SK-N-SH treated with all-trans-retinoic acid at 6 μM for 48 hours (cell line): Measurements from ENCODE around the gene SVOP.
"Not testable (repeated sequence)": the region's sequence is repeated elsewhere in the genome, so short reads cannot be mapped to it uniquely, and the experiment has no call there.

Source experiments
- ATAC-seq: fragments of 200-7000 bp; cut with Tn5 transposase; 3 replicates; pipeline ENCODE4 v1.9.1; 2020; ENCODE audit warnings: mild to moderate bottlenecking, moderate library complexity
- BACH2 ChIP-seq: fragments of 250-450 bp; sonication (Bioruptor Pico); IDR thresholded peaks from 2 replicates; pipeline ENCODE4 v1.9.0; 2021; ENCODE audit warnings: mild to moderate bottlenecking, borderline replicate concordance
- ESRRG ChIP-seq: fragments of 250-450 bp; sonication (Bioruptor Pico); IDR thresholded peaks from 2 replicates; pipeline ENCODE4 v1.6.1; 2021; ENCODE audit warnings: mild to moderate bottlenecking
- GLIS3 ChIP-seq: fragments of 250-450 bp; sonication (Bioruptor Pico); IDR thresholded peaks from 2 replicates; pipeline ENCODE4 v1.5.0; 2020; ENCODE audit warnings: mild to moderate bottlenecking, moderate library complexity
- ISL1 ChIP-seq: fragments of 250-450 bp; sonication (Bioruptor Pico); IDR thresholded peaks from 2 replicates; pipeline ENCODE4 v2.1.2; 2022; ENCODE audit warnings: mild to moderate bottlenecking, moderate library complexity
- OSR1 ChIP-seq: fragments of 250-450 bp; sonication (Bioruptor Pico); IDR thresholded peaks from 2 replicates; pipeline ENCODE4 v1.8.0; 2022; ENCODE audit warnings: moderate library complexity, mild to moderate bottlenecking, inconsistent platforms
- POU6F1 ChIP-seq: fragments of 250-450 bp; sonication (Bioruptor Pico); IDR thresholded peaks from 2 replicates; pipeline ENCODE4 v1.8.0; 2021; ENCODE audit warnings: low read depth, mild to moderate bottlenecking, moderate library complexity, borderline replicate concordance
- PPARA ChIP-seq: fragments of 250-450 bp; sonication (Bioruptor Pico); IDR thresholded peaks from 2 replicates; pipeline ENCODE4 v1.5.0; 2020; ENCODE audit warnings: mild to moderate bottlenecking, borderline replicate concordance
- RARB ChIP-seq: fragments of 250-450 bp; sonication (Bioruptor Pico); IDR thresholded peaks from 2 replicates; pipeline ENCODE4 v1.8.0; 2021; ENCODE audit warnings: mild to moderate bottlenecking, moderate library complexity
- SNAI2 ChIP-seq: fragments of 250-450 bp; sonication (Bioruptor Pico); IDR thresholded peaks from 2 replicates; pipeline ENCODE4 v1.5.0; 2020; ENCODE audit warnings: mild to moderate bottlenecking, moderate library complexity
- TCF4 ChIP-seq: fragments of 250-450 bp; sonication (Bioruptor Pico); IDR thresholded peaks from 2 replicates; pipeline ENCODE4 v1.8.0; 2021; ENCODE audit warnings: mild to moderate bottlenecking, moderate library complexity, borderline replicate concordance
- TOX ChIP-seq: fragments of 250-450 bp; sonication (Bioruptor Pico); IDR thresholded peaks from 2 replicates; pipeline ENCODE4 v1.8.0; 2021; ENCODE audit warnings: mild to moderate bottlenecking, moderate library complexity, borderline replicate concordance
- TSHZ2 ChIP-seq: fragments of 250-450 bp; sonication (Bioruptor Pico); IDR thresholded peaks from 2 replicates; pipeline ENCODE4 v1.5.0; 2020; ENCODE audit warnings: mild to moderate bottlenecking, moderate library complexity
- ZC3H10 ChIP-seq: fragments of 250-450 bp; sonication (Bioruptor Pico); IDR thresholded peaks from 2 replicates; pipeline ENCODE4 v1.5.1; 2021; ENCODE audit warnings: mild to moderate bottlenecking, moderate library complexity
- ZFP3 ChIP-seq: fragments of 250-450 bp; sonication (Bioruptor Pico); IDR thresholded peaks from 2 replicates; pipeline ENCODE4 v1.5.0; 2020; ENCODE audit warnings: mild to moderate bottlenecking, moderate library complexity
- ZFP30 ChIP-seq: fragments of 450-650 bp; formaldehyde crosslinking; IDR thresholded peaks from 2 replicates; pipeline ENCODE4 v1.5.0; 2022; ENCODE audit warnings: mild to moderate bottlenecking, moderate library complexity
- ZNF565 ChIP-seq: fragments of 450-650 bp; formaldehyde crosslinking; conservative IDR thresholded peaks from 2 replicates; pipeline ENCODE4 v1.5.0; 2020; ENCODE audit warnings: low read depth, mild to moderate bottlenecking, moderate library complexity
- ZNF70 ChIP-seq: fragments of 450-650 bp; formaldehyde crosslinking; IDR thresholded peaks from 2 replicates; pipeline ENCODE4 v1.5.0; 2020; ENCODE audit warnings: mild to moderate bottlenecking, moderate library complexity
- ZNF8 ChIP-seq: fragments of 450-650 bp; formaldehyde crosslinking; IDR thresholded peaks from 2 replicates; pipeline ENCODE4 v1.5.0; 2020; ENCODE audit warnings: mild to moderate bottlenecking, moderate library complexity
- TF ChIP-seq, protein P1 (sequence below): fragments of 250-450 bp; sonication (Bioruptor Pico); IDR thresholded peaks from 2 replicates; pipeline ENCODE4 v1.8.0; 2020; ENCODE audit warnings: mild to moderate bottlenecking, moderate library complexity, borderline replicate concordance
- TF ChIP-seq, protein P2 (sequence below): fragments of 250-450 bp; sonication (Bioruptor Pico); IDR thresholded peaks from 2 replicates; pipeline ENCODE4 v1.5.1; 2021; ENCODE audit warnings: mild to moderate bottlenecking, moderate library complexity
- TF ChIP-seq, protein P3 (sequence below): fragments of 250-450 bp; sonication (Bioruptor Pico); IDR thresholded peaks from 2 replicates; pipeline ENCODE4 v1.5.1; 2020; ENCODE audit warnings: low read depth, mild to moderate bottlenecking, moderate library complexity

The SVOP gene

DNA sequence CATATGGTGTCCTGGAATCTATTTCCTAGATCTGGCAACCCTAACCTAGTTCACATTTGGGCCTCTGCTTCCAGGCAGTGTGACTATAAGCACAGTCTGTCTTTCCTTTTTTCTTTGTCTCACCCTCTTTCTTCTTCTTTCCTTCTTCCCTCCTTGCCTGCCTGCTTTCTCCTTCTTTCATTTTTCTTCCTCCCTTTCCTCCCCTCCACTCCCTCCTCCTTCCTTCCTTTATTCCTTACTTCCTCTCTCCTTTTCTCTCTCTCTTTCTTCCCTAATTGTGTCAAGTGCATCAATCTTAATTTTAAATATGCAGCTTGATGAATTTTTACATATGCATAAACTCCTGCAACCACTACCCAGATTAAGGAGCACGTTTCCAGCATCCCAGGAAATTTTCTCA lies 145.6 kb downstream of the SVOP start:
- TF ChIP-seq ZC3H10 (CRISPR knock-in tag): no peak
- no peak for TF ChIP-seq GLIS3 (CRISPR knock-in tag)
- no peak for TF ChIP-seq ZNF8
- TF ChIP-seq RARB (CRISPR knock-in tag): no peak
- TF ChIP-seq ISL1 (CRISPR knock-in tag): no peak
- no peak for TF ChIP-seq PPARA (CRISPR knock-in tag)
- TF ChIP-seq, protein P1, sequence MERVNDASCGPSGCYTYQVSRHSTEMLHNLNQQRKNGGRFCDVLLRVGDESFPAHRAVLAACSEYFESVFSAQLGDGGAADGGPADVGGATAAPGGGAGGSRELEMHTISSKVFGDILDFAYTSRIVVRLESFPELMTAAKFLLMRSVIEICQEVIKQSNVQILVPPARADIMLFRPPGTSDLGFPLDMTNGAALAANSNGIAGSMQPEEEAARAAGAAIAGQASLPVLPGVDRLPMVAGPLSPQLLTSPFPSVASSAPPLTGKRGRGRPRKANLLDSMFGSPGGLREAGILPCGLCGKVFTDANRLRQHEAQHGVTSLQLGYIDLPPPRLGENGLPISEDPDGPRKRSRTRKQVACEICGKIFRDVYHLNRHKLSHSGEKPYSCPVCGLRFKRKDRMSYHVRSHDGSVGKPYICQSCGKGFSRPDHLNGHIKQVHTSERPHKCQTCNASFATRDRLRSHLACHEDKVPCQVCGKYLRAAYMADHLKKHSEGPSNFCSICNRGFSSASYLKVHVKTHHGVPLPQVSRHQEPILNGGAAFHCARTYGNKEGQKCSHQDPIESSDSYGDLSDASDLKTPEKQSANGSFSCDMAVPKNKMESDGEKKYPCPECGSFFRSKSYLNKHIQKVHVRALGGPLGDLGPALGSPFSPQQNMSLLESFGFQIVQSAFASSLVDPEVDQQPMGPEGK: no peak
- TF ChIP-seq OSR1 (CRISPR knock-in tag): no peak
- no peak for TF ChIP-seq BACH2 (CRISPR knock-in tag)
- TF ChIP-seq SNAI2 (CRISPR knock-in tag): no peak
- no peak for TF ChIP-seq POU6F1
- no peak for TF ChIP-seq ZFP3 (CRISPR knock-in tag)
- TF ChIP-seq TSHZ2: no peak
- TF ChIP-seq, protein P2, sequence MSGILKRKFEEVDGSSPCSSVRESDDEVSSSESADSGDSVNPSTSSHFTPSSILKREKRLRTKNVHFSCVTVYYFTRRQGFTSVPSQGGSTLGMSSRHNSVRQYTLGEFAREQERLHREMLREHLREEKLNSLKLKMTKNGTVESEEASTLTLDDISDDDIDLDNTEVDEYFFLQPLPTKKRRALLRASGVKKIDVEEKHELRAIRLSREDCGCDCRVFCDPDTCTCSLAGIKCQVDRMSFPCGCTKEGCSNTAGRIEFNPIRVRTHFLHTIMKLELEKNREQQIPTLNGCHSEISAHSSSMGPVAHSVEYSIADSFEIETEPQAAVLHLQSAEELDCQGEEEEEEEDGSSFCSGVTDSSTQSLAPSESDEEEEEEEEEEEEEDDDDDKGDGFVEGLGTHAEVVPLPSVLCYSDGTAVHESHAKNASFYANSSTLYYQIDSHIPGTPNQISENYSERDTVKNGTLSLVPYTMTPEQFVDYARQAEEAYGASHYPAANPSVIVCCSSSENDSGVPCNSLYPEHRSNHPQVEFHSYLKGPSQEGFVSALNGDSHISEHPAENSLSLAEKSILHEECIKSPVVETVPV (CRISPR knock-in tag): no peak
- ATAC-seq: no peak

GRCh38 chr12:108868781-108869180 lies 152.1 kb downstream of the SVOP start:
- ATAC-seq: no peak
- TF ChIP-seq, protein P2 (CRISPR knock-in tag): no peak
- TF ChIP-seq POU6F1: no peak
- no peak for TF ChIP-seq ZNF565 (CRISPR knock-in tag)
- no peak for TF ChIP-seq ZFP30 (CRISPR knock-in tag)
- no peak for TF ChIP-seq PPARA (CRISPR knock-in tag)
- no peak for TF ChIP-seq GLIS3 (CRISPR knock-in tag)
- no peak for TF ChIP-seq RARB (CRISPR knock-in tag)
- TF ChIP-seq, protein P3, sequence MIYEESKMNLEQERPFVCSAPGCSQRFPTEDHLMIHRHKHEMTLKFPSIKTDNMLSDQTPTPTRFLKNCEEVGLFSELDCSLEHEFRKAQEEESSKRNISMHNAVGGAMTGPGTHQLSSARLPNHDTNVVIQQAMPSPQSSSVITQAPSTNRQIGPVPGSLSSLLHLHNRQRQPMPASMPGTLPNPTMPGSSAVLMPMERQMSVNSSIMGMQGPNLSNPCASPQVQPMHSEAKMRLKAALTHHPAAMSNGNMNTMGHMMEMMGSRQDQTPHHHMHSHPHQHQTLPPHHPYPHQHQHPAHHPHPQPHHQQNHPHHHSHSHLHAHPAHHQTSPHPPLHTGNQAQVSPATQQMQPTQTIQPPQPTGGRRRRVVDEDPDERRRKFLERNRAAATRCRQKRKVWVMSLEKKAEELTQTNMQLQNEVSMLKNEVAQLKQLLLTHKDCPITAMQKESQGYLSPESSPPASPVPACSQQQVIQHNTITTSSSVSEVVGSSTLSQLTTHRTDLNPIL: no peak
- TF ChIP-seq, protein P1: no peak
- TF ChIP-seq ZNF8: no peak
- TF ChIP-seq ZNF70 (CRISPR knock-in tag): no peak
- TF ChIP-seq ISL1 (CRISPR knock-in tag): no peak
- TF ChIP-seq ESRRG (CRISPR knock-in tag): no peak
- TF ChIP-seq OSR1 (CRISPR knock-in tag): no peak
- no peak for TF ChIP-seq SNAI2 (CRISPR knock-in tag)
- no peak for TF ChIP-seq TSHZ2
- TF ChIP-seq TOX: no peak
- TF ChIP-seq TCF4 (CRISPR knock-in tag): no peak

- ATAC-seq: not testable (repeated sequence)
Observed at GRCh38 chr12:108866083-108866482, 154.8 kb downstream of the SVOP start.
